ENCODE data around the gene EPX.
A peak's percentile ranks its signal among the peaks of the same experiment; 100 is the strongest.

GRCh38 chr17:58153671-58154070 is 38.9 kb upstream of the EPX start:
- peak; percentile 15; the same call in 1 of the 2 replicates for TF ChIP-seq GATA2 (IDR thresholded peaks at IDR 0.05; ENCODE audit: low read depth, low read length)
- TF ChIP-seq GATA3 (IDR thresholded peaks at IDR 0.05; ENCODE audit: low read depth, low read length): no peak
